Ovary (tissue), 3 donors: ENCODE results near the gene RGP1.

Experiments
- EP300 ChIP-seq: sonication (generic); formaldehyde crosslinking; IDR thresholded peaks from one replicate; pipeline ENCODE4 v1.6.1; 2017; ENCODE audit warnings: antibody characterized with exemption
- POLR2A ChIP-seq: fragments of 450-650 bp; IDR thresholded peaks from one replicate; pipeline ENCODE4 v1.6.1; 2017; ENCODE audit warnings: antibody characterized with exemption, mild to moderate bottlenecking, moderate library complexity
- TF ChIP-seq, protein P1 (sequence below), 3 donors: fragments of 450-650 bp in 2 of 3; fragments of 200-600 bp in 1 of 3; IDR thresholded peaks; one replicate each; pipeline versions ENCODE4 v1.5.1 to v1.8.0; 2016 to 2022; ENCODE audit warnings: antibody characterized with exemption in 3 of 3, mild to moderate bottlenecking in 1 of 3
- donor health status: DM: no; HTN: no; CAD: no.

DNA sequence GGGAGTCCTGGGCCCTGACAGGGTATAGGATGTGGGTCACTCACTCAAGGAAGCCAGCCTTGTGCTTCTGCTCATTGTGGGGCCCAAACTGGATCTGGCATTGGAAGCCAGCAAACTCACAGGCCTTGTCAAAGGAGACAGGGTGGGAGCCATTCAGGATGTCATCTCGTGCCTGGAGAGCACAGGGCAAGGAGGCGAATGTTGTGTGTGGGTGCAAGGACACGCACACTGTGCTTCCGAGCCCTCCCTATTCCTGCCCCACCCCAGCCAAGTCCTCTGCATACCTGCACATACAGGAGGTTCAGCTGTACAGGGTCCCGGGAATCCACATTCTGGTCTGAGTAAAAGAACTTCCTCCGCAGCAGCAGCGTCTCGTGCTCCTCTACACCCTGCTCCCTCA is 25.2 kb upstream of the RGP1 start:
- TF ChIP-seq, protein P1, sequence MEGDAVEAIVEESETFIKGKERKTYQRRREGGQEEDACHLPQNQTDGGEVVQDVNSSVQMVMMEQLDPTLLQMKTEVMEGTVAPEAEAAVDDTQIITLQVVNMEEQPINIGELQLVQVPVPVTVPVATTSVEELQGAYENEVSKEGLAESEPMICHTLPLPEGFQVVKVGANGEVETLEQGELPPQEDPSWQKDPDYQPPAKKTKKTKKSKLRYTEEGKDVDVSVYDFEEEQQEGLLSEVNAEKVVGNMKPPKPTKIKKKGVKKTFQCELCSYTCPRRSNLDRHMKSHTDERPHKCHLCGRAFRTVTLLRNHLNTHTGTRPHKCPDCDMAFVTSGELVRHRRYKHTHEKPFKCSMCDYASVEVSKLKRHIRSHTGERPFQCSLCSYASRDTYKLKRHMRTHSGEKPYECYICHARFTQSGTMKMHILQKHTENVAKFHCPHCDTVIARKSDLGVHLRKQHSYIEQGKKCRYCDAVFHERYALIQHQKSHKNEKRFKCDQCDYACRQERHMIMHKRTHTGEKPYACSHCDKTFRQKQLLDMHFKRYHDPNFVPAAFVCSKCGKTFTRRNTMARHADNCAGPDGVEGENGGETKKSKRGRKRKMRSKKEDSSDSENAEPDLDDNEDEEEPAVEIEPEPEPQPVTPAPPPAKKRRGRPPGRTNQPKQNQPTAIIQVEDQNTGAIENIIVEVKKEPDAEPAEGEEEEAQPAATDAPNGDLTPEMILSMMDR (IDR thresholded peaks at IDR 0.05) = no peak
- TF ChIP-seq POLR2A (no peak), EP300 (no peak)
